CD4-positive, alpha-beta T cell treated with Interleukin-6 at 100 ng/mL for 8 hours (primary cell): ENCODE results near the gene CDNF.
"Not testable (repeated sequence)": the region's sequence is repeated elsewhere in the genome, so short reads cannot be mapped to it uniquely, and the experiment has no call there.

Experiments used
- DNase-seq: peaks from one replicate; pipeline ENCODE4 v3.0.0-alpha.2; 2020; ENCODE audit warnings: mixed read lengths, low spot score

CDNF gene

DNA sequence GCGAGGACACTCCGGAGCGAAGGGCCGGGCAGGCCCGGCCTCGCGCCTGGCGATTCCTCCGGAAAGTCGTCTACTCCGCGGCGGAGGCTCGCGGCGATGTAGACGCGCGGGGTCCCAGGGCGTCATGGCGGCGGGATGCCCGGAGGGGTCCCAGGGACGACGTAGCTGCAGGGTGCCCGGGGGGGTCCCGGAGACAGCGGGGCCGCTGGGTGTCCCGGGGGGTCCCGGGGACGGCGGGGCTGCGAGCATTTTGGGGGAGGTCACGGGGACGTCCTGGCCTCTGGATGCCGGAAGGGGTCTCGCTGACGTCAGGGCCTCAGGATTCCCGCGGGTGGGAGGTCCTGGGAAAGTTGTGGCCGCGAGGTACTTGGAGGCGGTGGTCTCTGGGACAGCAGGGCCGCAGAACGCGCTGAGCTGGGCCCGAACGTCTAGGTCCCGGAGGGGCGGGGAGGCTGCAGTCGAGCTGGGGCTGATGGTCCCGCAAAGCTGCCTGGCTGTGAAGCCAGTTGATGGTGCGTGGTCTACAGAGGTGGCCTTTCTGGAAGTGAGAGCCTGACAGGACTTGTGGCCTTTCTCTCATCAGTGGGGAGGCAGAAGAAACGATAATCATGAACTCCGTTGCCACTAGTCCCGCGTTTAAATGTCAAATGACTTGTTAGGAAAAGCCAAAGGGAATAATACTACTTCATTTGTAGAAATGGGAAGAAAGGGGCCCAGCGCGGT, 906 bp upstream of the CDNF start:
- peak; percentile 3 for DNase-seq

DNA sequence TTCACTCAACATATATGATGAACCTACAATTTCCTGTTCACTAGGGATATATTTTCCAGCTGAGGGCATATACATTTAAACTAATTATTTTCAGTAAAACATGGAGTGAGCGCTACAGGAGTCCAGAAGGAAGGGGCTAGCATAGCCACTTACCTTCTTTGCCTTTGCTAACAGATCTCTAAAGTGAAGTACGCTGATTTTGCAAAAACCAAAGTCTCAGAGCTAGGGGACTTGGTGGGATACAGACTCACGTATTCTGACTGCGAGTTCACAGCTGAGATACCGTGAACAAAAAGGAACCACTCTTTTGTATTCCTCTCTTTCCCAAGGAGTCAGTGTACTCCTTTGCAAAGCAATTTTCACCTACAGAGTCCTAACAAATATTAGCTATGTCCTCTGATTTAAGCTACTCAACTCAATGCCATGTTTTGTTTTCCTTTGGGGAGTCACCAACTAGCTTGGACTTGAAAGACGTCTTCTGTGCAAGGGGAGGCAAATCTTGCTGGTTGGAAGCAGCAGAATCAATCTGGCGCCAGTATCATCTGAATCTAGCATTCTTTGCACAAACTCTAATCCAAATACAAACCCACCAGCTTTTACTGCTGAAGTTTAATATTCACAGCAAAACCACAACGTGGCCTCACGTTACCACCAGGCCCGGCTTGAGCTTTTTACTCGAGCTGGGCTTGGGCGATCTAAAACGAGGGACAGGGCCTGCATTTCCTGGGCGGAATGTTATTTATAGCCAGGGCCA, 657 bp downstream of the CDNF start:
- DNase-seq, result no peak

DNA sequence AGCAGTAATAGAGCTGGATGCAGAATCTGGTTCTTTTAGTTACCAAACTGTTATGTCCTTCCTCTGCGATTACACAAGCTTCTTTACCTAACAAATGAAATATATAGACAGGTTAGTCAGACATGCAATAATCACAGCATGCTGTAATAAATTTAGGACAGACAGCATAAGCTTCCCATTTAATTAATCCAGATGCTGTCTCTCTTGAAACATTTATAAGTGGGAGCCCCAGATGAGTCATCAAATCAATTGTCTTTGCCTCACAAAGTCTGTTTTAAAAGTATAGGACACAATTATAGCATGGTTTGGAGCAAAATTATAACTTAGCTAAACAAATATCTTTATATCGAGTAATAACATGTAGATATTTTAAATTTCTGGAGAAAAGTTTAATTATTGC, 1.6 kb downstream of the CDNF start:
- DNase-seq, result no peak

DNA sequence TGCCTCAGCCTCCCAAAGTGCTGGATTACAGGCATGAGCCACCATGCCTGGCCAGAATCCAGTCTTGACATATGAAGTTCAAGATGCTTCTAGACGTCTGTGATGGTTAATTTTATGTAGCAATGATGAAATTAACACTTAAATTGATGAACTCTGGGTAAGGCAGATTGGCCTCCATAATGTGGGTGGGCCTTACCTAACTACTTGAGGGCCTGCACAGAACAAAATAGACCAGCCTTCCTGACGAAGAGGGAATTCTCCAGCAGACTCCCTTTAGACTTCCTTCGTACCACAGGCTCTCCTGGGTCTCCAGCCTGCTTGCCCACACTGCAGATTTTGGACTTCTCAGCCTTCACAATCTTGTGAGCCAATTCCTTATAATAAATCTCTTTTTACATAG, 4.7 kb downstream of the CDNF start:
- DNase-seq, result no peak

DNA sequence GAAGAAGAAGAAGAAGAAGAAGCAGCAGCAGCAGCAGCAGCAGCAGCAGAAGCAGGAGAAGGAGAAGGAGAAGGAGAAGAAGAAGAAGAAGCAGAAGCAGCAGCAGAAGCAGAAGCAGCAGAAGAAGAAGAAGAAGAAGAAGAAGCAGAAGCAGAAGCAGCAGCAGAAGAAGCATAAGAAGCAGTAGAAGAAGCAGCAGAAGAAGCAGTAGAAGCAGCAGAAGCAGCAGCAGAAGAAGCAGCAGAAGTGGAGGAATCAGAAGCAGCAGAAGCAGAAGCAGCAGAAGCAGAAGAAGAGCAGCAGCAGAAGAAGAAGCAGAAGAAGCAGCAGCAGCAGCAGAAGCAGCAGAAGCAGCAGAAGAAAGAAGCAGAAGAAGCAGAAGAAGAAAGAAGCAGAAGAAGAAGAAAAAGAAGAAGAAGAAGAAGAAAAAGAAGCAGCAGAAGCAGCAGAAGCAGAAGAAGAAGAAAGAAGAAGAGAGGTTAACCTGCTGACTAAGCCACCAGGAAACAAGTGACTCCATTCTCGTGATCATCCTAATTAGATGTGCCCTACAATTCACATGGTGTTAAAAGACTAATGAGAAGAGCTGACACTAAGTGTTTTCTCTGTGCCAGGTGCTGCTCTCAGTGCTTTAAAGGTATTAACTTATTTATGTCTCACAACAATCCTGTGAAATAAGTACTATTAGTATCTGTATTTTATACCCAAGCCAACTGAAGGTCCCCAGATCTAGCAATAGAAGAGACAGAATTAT, 11.6 kb downstream of the CDNF start:
- DNase-seq, result no peak

DNA sequence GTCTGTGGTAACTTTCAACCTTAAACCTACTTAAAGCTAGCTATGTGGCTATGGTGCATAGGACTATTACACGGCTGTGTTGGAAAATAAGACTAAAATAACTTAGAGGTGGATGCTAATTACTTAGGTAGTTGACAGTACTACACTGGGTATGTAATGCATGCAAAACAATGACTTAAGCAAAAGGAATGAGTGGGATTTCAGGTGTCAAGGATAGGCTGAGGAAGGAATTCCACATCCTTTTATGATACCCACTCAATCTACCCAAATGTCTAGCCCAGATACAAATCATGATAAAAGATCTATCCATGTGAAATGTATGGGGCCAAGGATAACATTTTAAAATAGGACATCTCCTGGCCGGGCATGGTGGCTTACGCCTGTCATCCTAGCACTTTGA, 13.9 kb downstream of the CDNF start:
- no peak for DNase-seq

DNA sequence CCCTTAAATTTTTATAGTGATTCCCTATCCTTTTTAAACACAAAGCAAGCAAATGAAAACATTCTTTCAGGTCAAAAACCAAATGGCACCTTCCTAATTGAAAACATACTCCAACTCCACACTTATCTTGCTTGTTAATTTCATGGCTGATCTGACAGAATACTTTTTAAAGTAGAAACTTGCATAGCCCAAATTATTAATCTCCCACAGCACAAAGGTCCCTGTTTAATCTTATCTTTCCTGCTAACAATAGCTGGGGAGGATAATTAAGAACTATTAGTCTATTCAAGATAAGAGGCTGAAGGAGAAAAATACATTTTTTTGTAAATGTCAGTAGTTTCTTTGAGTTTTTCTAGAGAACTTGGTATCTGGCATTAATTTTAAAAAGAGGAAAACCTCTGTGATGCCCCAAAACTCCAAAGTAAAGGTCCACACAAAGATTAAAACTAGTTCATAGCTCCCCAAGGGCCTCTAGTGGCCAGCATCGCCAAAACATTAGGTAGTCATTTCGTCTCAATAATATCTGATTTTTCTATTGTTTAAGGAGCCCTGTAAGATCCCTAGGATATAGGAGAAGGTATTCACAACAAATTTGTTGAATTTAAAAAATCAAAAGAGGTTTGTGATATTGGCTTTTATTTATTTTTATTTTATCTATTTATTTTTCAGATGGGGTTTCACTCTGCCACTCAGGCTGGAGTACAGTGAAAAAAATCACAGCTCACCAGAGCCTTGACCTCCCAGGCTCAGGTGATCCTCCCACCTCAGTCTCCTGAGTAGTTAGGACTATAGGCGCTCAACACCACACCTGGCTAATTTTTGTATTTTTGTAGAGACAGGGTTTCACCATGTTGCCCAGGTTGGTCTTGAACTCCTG, 14.7 kb downstream of the CDNF start:
- DNase-seq, result peak; percentile 39

DNA sequence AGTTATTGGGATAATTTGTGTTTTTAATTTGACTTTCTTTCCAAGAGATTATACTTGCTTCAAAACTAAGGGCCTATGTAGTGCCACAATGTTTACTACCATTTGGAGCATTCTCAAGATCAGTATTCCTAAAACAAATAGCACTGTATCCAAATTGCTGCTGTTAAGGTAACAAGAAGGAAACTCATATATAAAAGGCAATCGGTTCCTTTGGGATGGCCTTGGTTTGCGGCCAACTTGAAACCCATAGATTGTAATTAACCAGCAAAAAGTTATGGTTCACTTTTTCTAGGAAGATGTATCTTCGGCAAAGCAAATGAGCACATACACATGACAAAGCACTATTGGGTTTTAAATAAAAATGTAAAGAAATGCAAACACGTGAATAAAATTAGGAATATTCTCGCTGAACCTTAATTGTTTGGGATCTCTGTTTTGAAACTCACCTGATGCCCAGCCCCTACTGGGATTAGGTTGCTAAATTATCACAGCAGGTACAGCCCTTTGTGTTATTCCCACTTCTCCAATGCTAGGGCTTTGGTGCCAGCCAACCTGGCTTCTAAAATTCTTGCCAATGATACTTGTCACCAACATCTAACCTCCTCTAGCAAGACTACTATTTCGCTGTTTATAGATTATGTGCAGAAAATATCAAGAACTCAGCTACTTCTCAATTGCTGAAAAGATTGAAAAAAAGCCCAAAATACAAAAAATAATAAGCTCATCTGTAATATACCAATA, 16.0 kb downstream of the CDNF start:
- no peak for DNase-seq

DNA sequence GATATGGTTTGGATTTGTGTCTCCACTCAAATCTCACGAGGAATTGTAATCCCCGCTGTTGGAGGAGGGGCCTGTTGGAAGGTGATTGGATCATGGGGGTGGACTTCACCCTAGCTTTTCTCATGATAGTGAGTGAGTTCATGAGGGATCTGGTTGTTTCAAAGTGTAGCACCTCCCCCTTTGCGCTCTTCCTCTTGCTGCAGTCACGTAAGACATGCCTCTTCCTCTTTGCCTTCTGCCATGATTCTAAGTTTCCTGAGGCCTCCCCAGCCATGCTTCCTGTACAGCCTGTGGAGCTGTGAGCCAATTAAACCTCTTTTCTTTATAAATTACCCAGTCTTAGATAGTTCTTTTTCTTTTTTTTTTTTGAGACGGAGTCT, 17.1 kb downstream of the CDNF start:
- no peak for DNase-seq

DNA sequence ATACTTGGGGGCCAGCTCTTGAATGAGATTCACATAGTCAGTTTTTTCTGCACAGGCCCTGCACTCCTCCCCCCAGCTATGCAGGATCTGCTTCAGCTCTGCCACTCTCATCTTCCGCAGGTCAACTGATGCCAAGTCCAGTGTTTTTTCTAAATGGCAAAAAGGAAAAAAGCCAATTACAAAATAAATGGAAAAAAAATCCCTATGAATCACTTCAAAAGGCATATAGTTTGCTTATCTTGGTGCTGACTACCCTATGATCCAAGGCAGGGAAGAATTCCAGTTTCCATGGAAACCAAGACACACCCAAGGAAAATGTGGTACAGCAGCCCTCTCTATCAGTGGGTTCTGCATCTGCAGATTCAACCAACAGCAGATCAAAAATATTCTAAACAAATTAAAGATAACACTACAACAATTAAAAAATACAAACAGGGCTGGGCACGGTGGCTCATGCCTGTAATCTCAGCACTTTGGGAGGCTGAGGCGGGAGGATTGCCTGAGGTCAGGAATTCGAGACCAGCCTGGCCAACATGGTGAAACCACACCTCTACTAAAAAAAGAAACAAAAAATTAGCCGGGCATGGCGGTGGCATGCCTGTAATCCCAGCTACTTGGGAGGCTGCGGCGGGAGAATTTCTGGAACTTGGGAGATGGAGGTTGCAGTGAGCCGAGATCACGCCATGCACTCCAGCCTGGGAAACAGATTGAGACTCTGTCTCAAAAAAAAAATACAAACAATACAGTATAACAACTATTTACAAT, 17.6 kb downstream of the CDNF start:
- no peak for DNase-seq

DNA sequence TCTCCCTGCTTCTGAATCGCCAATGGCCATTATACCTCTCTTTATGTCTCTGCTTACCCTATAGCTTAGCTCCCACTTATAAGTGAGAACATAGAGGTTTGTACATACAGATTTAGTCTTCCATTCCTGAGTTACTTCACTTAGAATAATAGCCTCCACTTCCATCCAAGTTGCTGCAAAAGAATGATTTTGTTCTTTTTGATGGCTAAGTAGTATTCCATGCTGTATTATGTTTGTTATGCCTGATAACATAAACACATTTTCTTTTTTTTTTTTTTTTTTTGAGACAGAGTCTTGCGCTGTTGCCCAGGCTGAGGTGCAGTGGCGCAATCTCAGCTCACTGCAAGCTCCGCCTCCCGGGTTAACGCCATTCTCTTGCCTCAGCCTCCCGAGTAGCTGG, 21.1 kb downstream of the CDNF start:
- not testable (repeated sequence) for DNase-seq

DNA sequence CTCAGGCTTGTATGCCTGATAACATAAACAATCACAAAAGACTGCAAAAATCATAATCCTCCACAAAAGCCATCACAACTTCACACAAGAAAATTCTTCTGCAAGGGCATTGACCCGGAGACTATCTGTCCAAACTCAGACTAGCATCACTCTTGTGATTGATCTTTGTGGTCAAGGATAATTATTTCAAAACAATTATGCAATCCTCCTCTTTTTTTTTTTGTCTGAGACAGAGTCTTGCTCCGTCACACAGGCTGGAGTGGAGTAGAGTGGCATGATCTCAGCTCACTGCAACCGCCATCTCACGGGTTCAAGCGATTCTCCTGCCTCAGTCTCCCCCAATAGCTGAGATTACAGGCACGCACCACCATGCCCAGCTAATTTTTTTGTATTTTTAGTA, 22.2 kb downstream of the CDNF start:
- no peak for DNase-seq

DNA sequence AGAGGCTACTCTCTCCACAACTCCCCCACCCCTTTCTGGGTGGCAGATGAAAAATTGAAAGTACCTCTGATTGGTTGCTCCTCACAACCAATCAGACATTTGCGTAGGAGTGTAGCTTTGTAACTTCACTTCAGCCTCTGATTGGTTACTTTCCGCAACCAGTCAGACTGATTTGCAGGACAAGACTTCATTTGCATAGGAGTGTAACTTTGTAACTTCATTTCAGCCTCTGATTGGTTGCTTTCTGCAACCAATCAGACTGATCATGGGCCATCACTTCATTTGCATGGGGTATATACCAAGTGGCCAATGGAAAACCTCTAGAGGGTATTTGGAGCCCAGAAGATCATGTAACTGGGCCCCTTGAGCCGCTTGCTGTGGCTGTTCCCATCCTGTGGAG, 25.6 kb downstream of the CDNF start:
- DNase-seq, result peak; percentile 11

DNA sequence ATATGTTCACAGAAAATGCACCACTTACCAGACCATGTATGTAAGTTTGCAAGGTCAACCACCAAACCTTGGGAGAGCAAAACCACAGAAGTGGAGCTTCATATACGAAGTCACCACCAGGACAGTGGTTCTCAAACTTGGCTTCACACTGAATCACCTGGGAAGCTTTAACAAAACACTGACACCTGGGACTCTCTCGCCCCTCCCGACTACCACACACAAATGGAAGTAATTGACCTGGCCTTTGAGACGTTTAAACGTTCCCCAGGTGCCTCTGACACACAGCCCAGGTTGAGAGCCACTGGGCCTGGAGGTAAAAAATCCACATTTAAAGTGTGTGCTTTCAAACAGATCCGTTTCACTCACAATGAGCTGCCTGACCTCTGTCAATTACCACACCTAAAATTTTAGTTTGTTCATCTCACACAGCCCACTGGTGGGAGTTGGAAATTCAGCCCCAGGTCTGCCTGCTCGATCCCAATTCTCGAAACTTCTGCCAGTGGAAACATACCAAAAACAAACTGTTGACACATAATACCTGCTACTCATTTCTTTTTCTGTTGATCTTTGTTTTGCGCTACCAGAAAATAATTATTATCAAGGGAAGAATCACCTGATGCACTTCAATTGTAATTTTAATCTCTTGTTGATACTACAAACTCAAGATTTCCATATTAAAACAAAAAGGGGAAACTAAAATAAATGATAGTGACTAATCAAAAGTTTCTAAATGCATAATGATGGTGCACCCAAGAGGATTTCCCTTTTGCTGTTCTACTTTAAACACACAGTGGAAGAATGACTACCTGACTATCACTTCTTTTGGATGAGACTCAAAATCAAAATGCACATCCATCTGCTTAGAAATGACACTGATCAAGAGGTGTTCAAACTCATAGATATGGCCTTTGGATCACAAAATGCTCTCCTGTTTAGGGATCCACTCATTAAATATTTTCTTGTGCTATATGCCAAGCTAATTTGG, 26.6 kb downstream of the CDNF start:
- DNase-seq, result no peak

DNA sequence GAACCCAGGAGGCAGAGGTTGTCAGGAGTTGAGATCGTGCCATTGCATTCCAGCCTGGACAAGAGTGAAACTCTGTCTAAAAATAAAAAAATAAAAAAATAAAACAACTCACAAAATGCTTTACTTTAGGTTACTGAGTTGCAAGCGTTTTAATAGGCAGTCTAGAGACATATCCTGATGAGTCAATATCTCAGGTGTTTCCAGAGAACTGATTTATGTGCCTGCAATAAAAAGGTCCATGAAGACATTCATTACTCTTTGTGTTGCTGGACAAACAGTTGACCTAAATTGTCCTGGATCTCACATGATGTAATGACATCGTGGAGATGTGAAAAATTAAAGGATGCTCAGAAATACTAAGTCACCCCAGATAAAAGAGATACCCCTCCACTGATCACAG, 31.5 kb downstream of the CDNF start:
- no peak for DNase-seq

DNA sequence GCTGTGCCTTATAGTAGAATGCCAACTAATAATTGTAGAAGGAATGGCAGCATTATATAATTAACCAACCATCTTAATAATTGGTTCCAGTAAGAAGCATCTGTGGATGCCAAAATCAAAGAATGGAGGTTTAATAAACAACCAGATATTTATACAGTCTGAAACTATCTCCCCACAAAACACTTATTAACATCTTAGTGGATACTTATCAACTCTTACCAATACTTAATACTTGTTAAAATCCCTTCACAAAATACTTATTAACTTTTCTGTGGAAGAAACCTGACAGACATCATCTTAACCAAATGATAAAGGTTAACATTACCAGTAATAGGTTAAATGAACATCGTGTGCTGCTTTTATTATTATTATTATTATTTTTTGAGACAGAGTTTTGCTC, 34.0 kb downstream of the CDNF start:
- no peak for DNase-seq

DNA sequence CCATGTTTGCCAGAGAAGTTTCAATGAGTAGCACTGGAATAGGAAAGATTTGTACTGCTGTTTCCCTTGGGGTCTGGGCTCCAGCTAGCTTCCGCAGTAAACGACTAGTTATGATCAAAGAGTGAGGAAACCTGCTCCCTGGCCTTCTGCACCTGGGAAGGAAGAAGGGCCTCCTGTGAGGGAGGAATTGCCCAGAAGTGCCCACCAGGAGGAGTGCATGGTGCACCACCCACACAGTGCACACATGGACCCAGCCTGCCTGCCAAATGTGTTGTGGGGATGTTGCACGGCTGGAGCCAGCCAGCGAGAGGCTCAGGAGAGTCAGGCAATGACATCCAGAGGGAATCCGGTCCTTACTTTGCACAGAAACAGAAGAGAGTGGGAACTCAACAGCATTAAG, 36.1 kb downstream of the CDNF start:
- no peak for DNase-seq

DNA sequence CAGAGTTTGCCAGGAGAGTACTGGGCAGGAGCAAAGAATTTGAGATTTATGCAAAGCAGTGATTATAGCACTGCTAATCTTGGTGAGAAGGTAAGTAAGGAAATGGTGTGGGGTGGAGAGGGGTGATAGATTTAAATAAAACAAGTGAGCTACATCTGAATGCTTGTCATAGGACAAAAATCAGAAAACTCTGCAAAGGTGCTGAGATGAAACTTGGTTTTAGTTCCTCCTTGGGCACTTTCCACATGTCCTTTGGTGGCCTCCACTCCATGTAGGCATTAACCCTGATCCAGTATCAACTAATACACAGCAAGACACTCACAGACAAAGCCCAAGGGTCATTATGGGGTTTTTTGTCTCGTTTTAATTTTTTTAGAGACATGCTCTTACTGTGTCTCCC, 37.4 kb downstream of the CDNF start:
- no peak for DNase-seq

DNA sequence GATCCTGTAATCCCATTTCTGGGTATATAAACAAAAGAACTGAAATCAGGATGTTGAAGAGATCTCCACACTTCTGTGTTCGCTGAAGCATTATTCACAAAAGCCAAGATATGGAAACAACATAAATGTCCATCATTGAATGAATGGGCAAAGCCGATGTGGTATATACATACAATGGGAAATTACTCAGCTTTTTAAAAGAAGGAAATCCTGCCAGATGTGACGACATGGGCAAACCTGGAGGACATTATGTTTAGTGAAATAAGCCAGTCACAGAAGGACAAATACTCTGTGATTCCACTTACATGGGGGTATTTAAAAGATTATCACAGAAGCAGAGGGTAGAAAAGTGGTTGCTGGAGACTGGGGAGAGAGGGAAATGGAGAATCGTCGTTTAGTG, 39.2 kb downstream of the CDNF start:
- no peak for DNase-seq
